GM10847 (cell line): ENCODE data around the gene PIEZO2.

Source experiments
- POLR2A ChIP-seq: IDR thresholded peaks from 2 replicates; pipeline ENCODE4 v1.6.1; 2011; ENCODE audit not compliant: insufficient read length; ENCODE audit errors: extremely low read depth

The PIEZO2 gene

DNA sequence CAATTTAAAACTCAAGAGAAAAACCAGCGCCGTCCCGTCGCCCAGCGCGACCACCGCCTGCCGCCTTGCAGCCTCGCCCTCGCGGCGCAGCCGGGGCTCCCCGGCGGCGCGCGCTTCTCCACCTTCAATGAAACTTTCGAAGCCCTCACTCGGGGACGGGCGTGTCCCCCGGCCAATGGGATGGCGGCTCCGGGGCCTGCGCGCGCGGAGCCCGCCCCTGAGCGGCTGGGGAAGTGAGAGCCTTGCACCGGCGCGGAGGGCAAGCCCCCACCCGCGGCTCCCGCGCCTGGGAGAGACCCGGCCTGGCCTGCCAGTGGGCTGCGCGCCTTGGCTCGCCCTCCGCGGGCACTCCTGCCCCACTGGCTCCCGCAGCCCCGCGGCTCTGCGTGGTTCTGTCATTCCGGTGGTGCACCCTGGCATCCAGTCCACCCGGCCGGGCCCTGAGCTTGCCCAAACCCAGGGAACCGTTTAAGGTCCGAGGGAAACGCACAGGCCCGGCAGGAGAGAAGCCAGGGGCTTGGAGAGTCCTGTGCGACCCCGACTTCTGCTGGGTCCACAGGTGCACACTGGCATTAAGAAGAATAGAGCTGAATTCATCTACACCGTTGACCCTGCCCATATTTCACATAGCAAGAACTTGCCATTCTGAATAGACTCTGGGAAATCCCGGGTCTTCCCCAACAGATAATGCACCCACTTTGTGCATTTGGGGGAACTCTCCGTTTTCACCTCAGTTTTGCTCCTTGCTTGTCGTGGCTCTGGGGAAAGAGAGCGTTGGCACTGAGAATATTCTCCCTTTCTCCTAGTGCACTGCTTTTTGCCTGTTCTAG, at the start of gene PIEZO2:
Gene PIEZO2 (minus strand): TSS at position 129 of the 830 bp plus-strand sequence. CDS start 981 bp downstream, outside the sequence.
- no peak for TF ChIP-seq POLR2A

DNA sequence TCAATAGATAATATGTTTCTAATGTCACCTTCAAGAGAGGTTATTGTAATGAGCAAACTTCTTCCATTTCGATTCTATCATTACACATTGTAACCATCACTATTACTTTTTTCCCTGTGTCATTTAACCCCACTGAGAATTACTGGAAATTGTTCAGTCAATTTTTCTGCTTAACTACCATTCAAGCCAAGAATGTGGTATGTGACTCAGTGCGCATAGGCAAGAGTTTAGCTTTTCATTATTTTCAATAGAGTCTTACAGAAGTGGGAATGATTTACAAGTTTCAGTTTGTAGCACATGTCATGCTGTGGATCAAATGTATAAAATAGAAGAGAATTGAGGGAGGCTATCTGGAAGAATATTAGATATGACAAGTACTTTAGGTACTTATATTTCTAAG, 34.3 kb upstream of the PIEZO2 start:
- TF ChIP-seq POLR2A, result no peak

DNA sequence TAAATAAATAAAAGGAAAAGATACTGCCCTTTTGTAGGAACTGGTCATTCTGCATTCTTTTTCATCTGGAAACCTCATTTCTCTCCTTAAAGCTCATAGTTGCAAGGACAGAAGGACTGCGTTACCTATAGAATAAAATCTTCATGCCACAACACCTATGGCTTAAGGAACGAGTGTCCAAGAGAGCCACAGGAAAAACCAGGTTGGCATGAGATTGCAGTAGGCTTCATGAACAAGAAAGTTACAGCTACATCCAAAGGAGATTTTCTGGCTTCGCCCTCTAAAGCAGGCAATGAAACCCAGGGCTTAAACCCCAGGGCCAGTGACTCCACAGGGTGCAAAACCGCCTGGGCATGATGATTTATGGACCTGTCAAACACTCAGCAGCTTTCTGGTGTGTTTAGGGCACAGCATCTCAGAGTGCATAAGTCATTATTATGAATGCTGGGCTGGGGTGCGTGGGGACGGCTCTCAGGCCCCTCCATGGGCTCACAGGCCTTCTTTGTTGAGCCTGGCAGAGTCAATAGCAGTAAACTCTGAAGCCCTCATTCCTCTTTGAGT, 30.7 kb upstream of the PIEZO2 start:
- no peak for TF ChIP-seq POLR2A

DNA sequence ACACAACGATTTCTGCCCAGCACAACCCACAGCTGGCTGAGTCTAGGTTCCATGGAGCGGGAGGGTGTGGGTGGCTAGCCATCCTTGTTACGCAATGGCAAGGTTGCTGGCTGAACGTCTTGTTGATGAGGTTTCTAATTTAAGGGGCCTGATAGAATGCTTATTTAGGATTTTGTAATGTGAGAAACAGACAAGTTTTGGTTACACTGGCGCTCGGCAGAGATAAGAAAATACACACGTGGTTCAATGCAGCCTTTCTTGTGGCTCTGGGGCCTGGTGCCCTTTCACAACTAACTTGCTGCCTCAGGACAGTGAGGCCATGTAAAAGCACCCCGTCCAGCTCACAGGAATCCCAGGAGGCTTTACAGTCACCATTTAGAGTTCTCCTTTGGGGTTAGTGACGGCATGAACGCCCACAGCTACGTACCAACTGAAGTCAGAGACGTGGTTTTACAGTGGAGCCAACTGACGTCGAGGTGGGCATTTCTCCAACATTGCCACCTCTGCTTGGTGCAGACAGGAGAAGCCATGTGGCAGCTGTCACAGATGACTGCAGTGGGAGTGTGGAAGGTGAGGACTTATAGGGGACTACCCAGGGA, 29.7 kb upstream of the PIEZO2 start:
- no peak for TF ChIP-seq POLR2A

- no peak for TF ChIP-seq POLR2A
Measured at GRCh38 chr18:11177382-11177781, 28.0 kb upstream of the PIEZO2 start.

DNA sequence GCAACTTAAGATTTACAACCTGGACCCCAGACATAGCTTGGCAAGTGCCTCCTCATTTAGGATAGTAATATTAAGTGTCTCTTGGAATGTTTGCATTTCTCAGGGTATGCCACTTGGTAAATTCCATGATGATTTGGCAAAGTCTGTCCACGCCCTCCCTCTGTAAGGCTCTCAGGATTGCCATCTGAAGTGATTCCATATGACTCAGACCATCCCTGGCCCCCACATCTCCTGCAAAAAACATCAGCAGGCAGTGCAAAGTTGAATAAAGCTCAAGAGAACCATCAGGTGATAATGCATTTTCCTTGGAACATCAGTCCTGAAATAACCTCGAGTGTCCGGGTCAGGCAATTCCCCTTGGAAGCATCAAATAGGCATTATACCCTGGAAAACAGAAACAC, 27.1 kb upstream of the PIEZO2 start:
- no peak for TF ChIP-seq POLR2A

GRCh38 chr18:11175266-11175979, 26.1 kb upstream of the PIEZO2 start:
- no peak for TF ChIP-seq POLR2A

DNA sequence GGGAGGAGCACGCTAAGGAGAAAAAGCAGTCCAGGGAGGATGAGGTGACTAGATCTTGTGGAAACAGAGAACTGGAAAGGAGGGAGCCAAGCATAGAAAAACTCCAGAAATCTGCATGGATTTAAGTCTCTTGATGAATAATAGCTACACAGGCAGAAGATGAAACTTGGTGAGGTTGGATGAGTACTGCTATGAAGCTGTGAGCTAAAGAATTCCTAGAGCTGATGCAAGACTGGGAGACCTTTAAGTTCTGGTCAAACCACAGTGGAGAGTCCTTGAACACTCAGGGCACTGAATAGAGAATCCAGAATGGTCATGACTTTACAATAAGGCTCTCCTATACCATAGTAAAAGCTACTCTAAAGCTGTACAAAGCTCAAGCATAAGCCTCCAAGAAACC, 18.4 kb upstream of the PIEZO2 start:
- TF ChIP-seq POLR2A, result no peak

DNA sequence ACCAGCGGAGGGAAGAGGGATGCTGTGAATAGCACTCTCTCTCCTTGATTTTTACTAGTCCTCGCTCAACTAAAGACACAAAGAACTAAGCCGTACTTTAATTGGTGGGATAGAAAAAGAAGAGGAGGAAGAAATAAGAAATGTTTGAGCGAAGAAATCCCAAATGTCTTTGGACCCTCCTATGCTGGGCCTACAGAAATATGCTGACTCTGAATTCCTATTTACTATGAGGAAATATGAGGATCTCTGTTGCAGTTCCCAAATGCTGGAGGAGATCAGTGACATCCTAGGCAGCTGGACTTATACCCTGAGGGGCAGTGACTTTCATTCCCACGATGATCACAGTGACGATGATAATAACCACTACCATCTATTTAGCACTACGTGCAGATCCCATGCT, 16.6 kb upstream of the PIEZO2 start:
- TF ChIP-seq POLR2A, result no peak

GRCh38 chr18:11165138-11165537, 15.8 kb upstream of the PIEZO2 start:
- no peak for TF ChIP-seq POLR2A

DNA sequence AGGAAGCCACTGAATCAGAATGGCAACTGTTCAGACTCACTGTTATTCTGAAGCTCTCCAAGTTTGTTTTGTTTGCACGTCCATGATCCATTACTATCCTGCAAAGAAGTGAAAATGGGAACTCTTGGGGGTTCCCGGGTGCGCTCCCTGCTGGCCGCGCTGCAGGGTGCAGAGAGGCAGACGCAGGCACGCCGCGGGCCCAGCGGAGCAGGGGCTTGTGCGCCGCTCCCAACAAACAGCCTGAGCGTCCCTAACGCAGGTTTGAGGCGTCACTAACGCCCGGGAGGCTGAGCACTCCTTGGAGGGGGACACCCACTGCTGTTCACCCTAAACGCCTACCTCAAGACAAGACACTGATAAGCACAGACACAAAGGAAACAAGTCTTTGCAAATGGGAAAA, 14.3 kb upstream of the PIEZO2 start:
- TF ChIP-seq POLR2A, result no peak

DNA sequence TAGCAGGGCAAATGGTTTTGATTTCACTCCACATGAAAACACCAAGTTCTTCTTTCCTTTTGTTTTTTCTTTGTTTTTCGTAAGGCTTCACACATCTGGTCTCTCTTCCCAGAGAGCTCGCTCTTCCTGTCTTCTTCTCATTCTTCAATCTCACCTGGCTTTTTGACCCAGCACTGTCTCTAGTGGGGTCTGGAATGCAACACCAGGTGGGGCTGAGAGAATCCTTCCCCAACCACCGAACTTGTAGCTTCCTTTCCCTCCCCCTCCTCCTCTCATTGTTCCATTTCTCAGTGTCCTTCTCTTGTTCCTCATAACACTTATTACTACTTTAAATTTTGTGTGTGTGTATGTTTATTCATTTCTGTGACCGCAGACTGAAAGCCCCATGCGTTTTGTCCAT, 13.5 kb upstream of the PIEZO2 start:
- no peak for TF ChIP-seq POLR2A

- TF ChIP-seq POLR2A, result no peak
Measured at GRCh38 chr18:11162462-11162861, 13.1 kb upstream of the PIEZO2 start.

- TF ChIP-seq POLR2A, result no peak
Measured at GRCh38 chr18:11160313-11160712, 10.9 kb upstream of the PIEZO2 start.

GRCh38 chr18:11159844-11160243, 10.5 kb upstream of the PIEZO2 start:
- no peak for TF ChIP-seq POLR2A

DNA sequence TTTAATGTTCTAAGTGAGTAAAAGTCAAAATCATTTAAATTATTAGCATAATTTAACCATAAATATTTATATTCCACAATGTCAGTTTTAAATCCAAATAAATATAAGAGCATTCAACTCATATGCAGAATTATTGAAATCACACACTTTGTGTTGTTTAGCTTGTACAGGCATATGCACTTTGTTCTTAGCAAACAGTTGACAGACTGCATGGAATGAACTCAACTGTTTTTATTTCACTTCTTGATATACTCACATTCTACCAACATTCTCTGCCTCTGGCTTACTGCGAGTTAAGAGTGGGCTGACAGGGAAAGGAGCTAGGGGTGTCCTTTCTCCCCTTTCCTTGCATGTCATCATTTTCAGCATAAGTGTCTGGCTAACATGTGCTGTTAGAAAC, 7.6 kb upstream of the PIEZO2 start:
- TF ChIP-seq POLR2A, result no peak
